HG03354 (cell line): ENCODE results near the gene GRIP1.

ENCODE experiments used
- ATAC-seq: cut with Tn5 transposase; IDR thresholded peaks from one replicate; pipeline ENCODE4 v1.9.1; 2021; ENCODE audit warnings: mild to moderate bottlenecking; ENCODE audit not compliant: unreplicated experiment, poor library complexity, severe bottlenecking

Gene GRIP1

GRCh38 chr12:66678338-66679275 is at the start of gene GRIP1:
GRIP1 (minus strand) TSS chr12:66679076; CDS start chr12:66678904, 172 bp downstream.
- no peak for ATAC-seq

GRCh38 chr12:66726556-66726955 is 47.7 kb upstream of the GRIP1 start:
- ATAC-seq = no peak

DNA sequence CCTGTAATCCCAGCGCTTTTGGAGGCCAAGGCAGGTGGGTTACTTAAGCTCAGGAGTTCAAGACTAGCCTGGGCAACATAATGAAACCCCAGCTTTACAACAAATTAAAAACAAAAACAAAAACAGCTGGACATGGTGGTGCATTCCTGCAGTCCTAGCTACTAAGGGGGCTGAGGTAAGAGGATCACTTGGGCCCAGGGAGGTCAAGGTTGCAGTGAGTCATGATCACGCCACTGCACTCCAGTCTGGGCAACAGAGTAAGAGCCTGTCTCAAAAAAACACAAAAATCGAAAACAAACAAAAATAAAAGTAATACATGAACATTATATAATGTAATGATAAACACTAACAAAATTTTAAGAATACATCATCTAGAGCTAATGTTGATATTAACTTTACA is 46.2 kb upstream of the GRIP1 start:
- ATAC-seq = no peak

DNA sequence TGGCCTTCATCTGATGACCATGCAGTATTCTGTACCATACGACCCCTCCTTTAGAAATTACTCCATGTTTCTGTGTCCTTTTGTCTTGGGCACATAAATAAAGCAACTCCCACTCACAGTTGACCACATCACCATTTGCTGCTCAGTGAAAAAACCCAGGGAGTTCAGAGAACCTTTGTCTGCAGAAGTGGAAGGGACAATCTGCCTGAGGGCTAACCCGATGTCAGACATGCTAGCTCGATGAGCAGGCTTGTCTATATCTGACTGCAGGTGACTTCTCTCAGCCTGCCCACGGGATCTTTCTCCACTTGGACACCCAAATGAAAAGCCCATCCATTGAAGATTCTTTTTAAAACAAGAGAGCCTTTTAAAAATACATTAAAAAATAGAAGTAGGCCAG is 45.7 kb upstream of the GRIP1 start:
- ATAC-seq = no peak

DNA sequence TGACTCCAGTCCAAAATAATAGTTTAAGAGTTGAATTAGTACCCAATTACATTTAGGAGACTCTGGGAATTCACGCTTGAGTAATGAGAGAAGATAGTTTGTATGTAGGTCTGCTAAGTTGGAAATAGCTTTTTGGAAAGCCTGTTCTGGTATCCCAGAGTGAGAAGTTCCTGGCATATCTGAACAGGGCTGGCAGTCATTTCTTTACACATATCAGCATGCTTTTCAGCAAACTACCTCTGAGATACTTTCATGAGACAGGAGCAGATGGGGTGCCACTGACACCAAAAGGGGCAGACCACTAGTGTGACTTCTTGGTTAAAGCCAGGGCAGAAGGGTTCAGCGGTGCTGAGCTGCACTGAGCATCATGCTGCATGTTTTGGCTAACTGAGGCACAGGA is 45.1 kb upstream of the GRIP1 start:
- ATAC-seq = no peak

- no peak for ATAC-seq
Observed at GRCh38 chr12:66719862-66720261, 41.0 kb upstream of the GRIP1 start.

- no peak for ATAC-seq
Observed at GRCh38 chr12:66717036-66717673, 38.3 kb upstream of the GRIP1 start.

GRCh38 chr12:66716522-66716921 is 37.6 kb upstream of the GRIP1 start:
- ATAC-seq = no peak

- no peak for ATAC-seq
Observed at GRCh38 chr12:66714709-66715108, 35.8 kb upstream of the GRIP1 start.

DNA sequence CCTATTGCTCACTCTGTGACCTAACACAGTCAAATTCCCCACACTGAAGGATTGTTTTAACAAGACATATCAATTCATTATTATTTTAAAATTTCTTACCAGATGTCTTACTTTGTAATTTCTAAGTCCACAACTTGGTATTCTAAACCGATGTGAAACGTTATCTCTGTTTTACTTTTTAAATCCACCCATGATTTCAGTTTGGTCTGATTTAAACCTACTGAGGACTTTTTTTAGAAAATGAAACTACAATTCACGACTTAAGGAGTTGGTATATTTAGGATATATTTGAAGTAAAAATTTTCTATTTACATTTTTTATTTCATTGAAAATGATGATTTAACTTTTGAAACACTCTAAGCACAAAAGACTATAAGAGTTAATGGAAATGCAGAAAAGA is 35.1 kb upstream of the GRIP1 start:
- no peak for ATAC-seq

DNA sequence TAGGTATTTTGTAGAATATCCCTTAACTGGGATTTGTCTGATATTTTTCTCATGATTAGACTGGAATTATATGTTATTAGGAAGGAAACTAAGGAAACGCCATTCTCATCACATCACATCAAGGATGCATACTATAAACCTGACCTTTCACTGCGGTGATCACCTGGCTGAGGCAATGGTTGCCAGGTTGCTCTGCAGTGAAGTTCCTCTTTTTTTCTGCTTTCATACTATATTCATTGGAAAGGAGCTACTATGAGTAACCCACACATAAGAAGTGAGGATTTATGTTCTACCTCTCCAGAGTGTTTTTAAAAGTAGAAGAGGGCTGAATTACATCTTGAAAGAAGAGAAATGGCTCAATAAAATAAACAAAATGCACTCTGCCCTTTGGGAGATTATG is 31.0 kb upstream of the GRIP1 start:
- ATAC-seq = no peak

- ATAC-seq = no peak
Observed at GRCh38 chr12:66709457-66709773, 30.5 kb upstream of the GRIP1 start.

GRCh38 chr12:66708704-66709456 is 30.0 kb upstream of the GRIP1 start:
- ATAC-seq = no peak

GRCh38 chr12:66707002-66707697 is 28.3 kb upstream of the GRIP1 start:
- ATAC-seq = no peak

DNA sequence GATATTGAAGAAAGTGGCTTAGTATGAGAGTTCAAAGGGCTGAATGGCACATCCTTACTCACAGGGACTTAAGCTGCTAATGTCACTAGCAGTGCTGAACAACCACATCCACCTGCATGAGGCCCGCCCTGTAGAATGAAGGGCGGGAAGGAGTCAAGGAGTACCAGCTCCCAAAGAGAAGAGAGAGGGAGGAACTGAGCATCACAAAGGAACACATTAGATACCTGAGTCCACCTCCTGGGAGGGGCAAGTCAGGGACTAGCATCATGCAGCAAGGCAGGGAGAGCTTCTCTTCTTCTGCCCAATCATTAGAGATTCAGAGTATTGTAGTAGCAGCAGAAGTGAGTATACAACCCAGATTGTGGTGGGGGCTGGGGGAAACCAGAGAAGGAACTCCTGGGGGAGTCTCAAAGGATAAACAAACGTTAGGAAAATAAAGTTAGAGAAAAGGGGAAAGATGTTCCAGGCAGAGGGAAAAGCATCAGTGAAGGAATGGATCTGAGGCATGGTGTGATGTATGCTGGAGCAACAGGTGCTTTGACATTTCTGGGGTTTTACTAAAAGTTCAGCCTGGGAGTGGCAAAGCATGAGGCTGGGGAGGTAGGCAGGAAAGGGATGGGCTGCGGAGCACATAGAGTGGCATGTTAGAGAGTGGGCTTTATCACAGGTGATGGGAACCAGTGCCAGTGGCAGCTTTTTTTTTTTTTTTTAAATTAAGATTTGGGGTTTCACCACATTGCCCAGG is 21.0 kb upstream of the GRIP1 start:
- ATAC-seq = no peak

DNA sequence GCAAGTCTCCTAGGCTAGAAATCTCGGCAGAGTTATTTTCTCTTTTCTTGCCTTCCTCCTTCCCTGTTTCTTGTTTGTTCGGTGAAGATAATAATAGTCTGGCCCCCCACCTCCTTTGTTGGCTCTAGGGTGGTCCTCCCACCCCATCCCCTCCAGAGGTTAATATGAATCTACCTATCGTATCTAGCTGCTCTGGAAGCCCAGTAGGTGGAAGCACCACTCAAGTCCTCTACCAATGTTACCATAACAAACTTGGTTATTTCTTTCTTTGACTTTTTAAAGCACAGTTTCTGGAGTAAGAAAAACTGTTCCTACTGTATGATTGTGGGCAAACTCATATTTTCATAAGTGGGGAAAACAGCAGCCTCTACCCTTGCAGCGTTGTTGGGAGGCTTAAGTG is 19.7 kb upstream of the GRIP1 start:
- no peak for ATAC-seq

DNA sequence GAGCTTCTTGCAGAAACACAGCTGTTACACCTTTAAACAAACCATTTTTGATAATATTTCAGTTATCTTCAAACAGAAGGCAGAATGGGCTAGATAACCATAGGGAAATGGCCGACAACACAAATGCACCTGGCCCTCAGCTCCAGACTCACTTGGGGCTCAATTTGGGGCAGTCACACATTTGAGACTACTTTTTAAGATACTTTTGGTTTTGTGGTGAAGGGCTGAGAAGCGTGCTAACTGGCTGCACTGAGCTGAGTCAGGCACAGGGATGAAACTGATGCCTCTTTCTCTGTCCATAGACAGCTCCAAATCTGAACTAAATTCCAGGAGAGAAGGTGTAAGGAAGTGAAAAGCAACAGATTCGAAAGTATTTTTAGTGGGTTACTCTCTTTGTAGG is 18.5 kb upstream of the GRIP1 start:
- ATAC-seq = no peak

GRCh38 chr12:66694666-66695613 is 16.1 kb upstream of the GRIP1 start:
- no peak for ATAC-seq
